Ovary (tissue), 9 donors: ENCODE results near the gene OLIG1. TPM values are rescaled to one million over a fixed set of nuclear protein-coding genes. Genes with fewer than 3 reads are reported as not detected.

Experiments used
- DNase-seq, 5 donors: peaks; one replicate each; pipeline ENCODE4 v3.0.0-alpha.2; 2019 to 2020
- H3K27ac ChIP-seq, 2 donors: fragments of 200-600 bp; one replicate each; pipeline versions ENCODE4 v1.5.1 to v1.8.0; 2019 to 2022
- H3K27me3 ChIP-seq: fragments of 200-600 bp; one replicate; pipeline ENCODE4 v1.8.0; 2022
- H3K36me3 ChIP-seq: fragments of 200-600 bp; sonication (generic); one replicate; pipeline ENCODE4 v1.5.1; 2019
- H3K4me1 ChIP-seq: one replicate; pipeline ENCODE4 v1.8.1; 2013; ENCODE audit warnings: mild to moderate bottlenecking, moderate library complexity; ENCODE audit not compliant: insufficient read depth
- H3K4me3 ChIP-seq: fragments of 200-600 bp; sonication (generic); one replicate; pipeline ENCODE4 v1.5.1; 2017
- H3K9me3 ChIP-seq, 2 donors: fragments of 200-600 bp in 1 of 2; sonication (generic) in 1 of 2; one replicate each; pipeline versions ENCODE4 v1.5.1 to v1.8.1; 2013 to 2019; ENCODE audit warnings: mild to moderate bottlenecking in 1 of 2, moderate library complexity in 1 of 2
- CTCF ChIP-seq, 3 donors: fragments of 450-650 bp in 2 of 3; fragments of 200-600 bp in 1 of 3; IDR thresholded peaks; one replicate each; pipeline versions ENCODE4 v1.5.1 to v1.8.0; 2016 to 2022; ENCODE audit warnings: antibody characterized with exemption in 3 of 3, mild to moderate bottlenecking in 1 of 3
- EP300 ChIP-seq: sonication (generic); formaldehyde crosslinking; IDR thresholded peaks from one replicate; pipeline ENCODE4 v1.6.1; 2017; ENCODE audit warnings: antibody characterized with exemption
- POLR2A ChIP-seq: fragments of 450-650 bp; IDR thresholded peaks from one replicate; pipeline ENCODE4 v1.6.1; 2017; ENCODE audit warnings: antibody characterized with exemption, mild to moderate bottlenecking, moderate library complexity
- WGBS, 3 donors: extraction: QIAGEN DNeasy Blood & Tissue Kit in 1 of 3; methylation state at CpG; one replicate each; pipeline versions ENCODE4 v1.1.5 to v1.1.7; 2013 to 2017; 5-methylcytosine and 5-hydroxymethylcytosine counted together
- intact Hi-C, 4 donors: fragments of 100-400 bp; cut with DNase I; formaldehyde crosslinking; loops; one replicate each; pipeline versions ENCODE4 v1.11.0 to v1.15.1; 2022 to 2023
- polyA plus RNA-seq, 2 donors: library from polyadenylated mRNA; stranded (reverse); fragments of 200-250 nt in 1 of 2; fragments of 350-450 nt in 1 of 2; fragmentation: Illumina TruSeq in 1 of 2; extraction: RNeasy Lipid Tissue Mini Kit (QIAGEN cat#74804) in 1 of 2; gene quantifications; one replicate each; pipeline ENCODE4 v1.2.3, GENCODE V29; 2013 to 2014
- total RNA-seq, 7 donors: library from RNA; depleted of rRNA in 2 of 7; stranded (reverse); fragments of >200 nt in 2 of 7; fragmentation: NEBNext Ultra II Directional in 3 of 7; extraction: Animal tissue kit (Norgen Biotek cat#: 25700) in 3 of 7; gene quantifications; one replicate each; pipeline versions ENCODE4 v1.1.0 to v1.2.4, GENCODE V29; 2016 to 2023
- donor health status: DM: no; HTN: no; CAD: no; lungs with moderate emphysema.
- donor health status: DM: no; HTN: no; CAD: no.
- donor health status: Bipolar disorder and iron deficiency.
- donor health status: DM: yes; HTN: yes; CAD: no.
- donor health status: DM: no; HTN: no; CAD: no.
- donor health status: DM: yes; HTN: yes; CAD: no.

Gene OLIG1
- total and polyA plus RNA-seq, 9 donors = not detected

GRCh38 chr21:33022489-33022827 lies 47.5 kb upstream of the OLIG1 start:
- intact Hi-C loops = loop anchor here in 1 of 4 donors (5.0 kb wide), 1 partner anchor 35 kb away; no protein-coding TSS in a partner anchor
- no peaks in the 10 kb centered on the region for H3K36me3 ChIP-seq
- peaks cover 2% of the 10 kb centered on the region for H3K27me3 ChIP-seq
- no peak for TF ChIP-seq EP300
- TF ChIP-seq CTCF (IDR thresholded peaks at IDR 0.05) = no peak
- no peak for TF ChIP-seq POLR2A
- no peak overlapping the region for H3K4me3 ChIP-seq
- 7 to 13% (median 9%) methylated on average over 17 of the region's 17 CpGs for WGBS, 3 donors
- no peaks in the 10 kb centered on the region for H3K9me3 ChIP-seq
- no peak for DNase-seq
- H3K27ac ChIP-seq = no peak overlapping the region
- H3K4me1 ChIP-seq = peaks cover 2% of the 10 kb centered on the region

- Histone ChIP-seq H3K4me3 (no peak overlapping the region), H3K36me3 (no peaks in the 10 kb centered on the region), H3K4me1 (peaks cover 2% of the 10 kb centered on the region), H3K27me3 (peaks cover 2% of the 10 kb centered on the region), H3K9me3 (no peaks in the 10 kb centered on the region), H3K27ac (no peak overlapping the region)
- WGBS, 3 donors = 1% methylated on average over 32 to 52 of the region's 52 CpGs
- intact Hi-C loops = loop anchor here in 1 of 4 donors (5.0 kb wide), 1 partner anchor 34 kb away; no protein-coding TSS in a partner anchor
- no peak for DNase-seq
- no peak for TF ChIP-seq CTCF (IDR thresholded peaks at IDR 0.05)
- TF ChIP-seq EP300 = no peak
- no peak for TF ChIP-seq POLR2A
Observed at GRCh38 chr21:33022828-33023573, 46.9 kb upstream of the OLIG1 start.

- H3K4me1 ChIP-seq = peaks cover 2% of the 10 kb centered on the region
- peaks cover 2% of the 10 kb centered on the region for H3K27me3 ChIP-seq
Observed at GRCh38 chr21:33023574-33024200, 46.3 kb upstream of the OLIG1 start.

More at GRCh38 chr21:33023574-33024200, 46.3 kb upstream of the OLIG1 start:
- WGBS, 3 donors = 1 to 4% (median 3%) methylated on average over 43 to 49 of the region's 49 CpGs
- H3K9me3 ChIP-seq = no peaks in the 10 kb centered on the region
- intact Hi-C loops = loop anchor here in 1 of 4 donors (5.0 kb wide), 1 partner anchor 34 kb away; no protein-coding TSS in a partner anchor
- H3K4me3 ChIP-seq = no peak overlapping the region
- TF ChIP-seq EP300 (no peak), POLR2A (no peak), CTCF (IDR thresholded peaks at IDR 0.05) (no peak)
- DNase-seq = no peak
- no peak overlapping the region for H3K27ac ChIP-seq
- no peaks in the 10 kb centered on the region for H3K36me3 ChIP-seq
